ENCODE results near the gene SERPINH1. TPM values are rescaled to one million over a fixed set of nuclear protein-coding genes. Genes with fewer than 3 reads are reported as not detected.

The SERPINH1 gene
- 687 TPM for total RNA-seq

DNA sequence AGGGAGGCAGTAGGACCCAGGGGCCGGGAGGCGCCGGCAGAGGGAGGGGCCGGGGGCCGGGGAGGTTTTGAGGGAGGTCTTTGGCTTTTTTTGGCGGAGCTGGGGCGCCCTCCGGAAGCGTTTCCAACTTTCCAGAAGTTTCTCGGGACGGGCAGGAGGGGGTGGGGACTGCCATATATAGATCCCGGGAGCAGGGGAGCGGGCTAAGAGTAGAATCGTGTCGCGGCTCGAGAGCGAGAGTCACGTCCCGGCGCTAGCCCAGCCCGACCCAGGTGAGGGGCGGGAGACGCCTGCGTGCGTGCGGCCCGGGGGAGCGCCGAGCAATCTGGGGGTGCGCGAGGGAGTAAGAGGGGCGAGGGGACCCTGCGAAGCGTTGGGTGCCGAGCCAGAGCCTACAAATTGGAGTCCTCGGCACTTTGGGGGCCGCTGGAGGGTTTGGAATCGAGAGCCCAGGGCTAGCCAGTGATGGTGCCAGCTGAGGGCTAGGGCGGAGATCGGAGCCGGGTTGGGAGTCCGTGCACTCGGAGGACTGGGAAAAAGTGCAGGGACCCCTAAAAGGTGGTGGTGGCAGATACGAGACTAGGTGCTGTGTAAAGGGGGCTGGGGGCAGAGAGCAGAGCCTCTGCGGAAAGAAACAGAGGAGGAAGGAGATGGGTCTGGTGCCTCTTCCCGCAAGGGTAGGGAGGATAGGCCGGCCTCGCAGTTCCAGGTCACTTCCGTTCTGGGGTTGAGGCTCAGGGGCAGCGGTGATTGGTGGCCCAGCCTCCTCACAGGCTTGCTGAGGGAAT lies at the start of gene SERPINH1:
SERPINH1 (plus strand) TSS at position 206 of the 788 bp plus-strand sequence. CDS start 4,097 bp downstream, outside the sequence.
- peak; percentile 96 for DNase-seq

DNA sequence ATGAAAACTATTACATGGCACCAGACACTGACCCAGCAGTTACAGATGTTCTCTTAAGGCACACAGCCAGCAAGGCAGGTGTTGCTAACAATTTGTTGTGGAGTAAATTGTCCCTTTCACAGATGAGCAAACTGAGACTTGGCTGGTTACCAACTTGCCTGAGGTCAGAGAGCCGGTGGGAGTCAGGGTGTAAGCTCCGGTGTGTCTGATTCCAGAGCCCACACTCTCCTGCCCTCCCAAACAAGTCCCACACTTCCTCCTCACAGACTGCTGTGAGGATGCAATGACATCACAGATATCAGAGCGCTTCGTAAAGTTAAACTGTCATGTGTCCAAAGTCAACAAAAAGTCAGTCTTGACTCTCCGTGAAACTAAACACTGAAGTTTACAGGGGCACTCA lies 48.8 kb upstream of the SERPINH1 start:
- no peak for DNase-seq

DNA sequence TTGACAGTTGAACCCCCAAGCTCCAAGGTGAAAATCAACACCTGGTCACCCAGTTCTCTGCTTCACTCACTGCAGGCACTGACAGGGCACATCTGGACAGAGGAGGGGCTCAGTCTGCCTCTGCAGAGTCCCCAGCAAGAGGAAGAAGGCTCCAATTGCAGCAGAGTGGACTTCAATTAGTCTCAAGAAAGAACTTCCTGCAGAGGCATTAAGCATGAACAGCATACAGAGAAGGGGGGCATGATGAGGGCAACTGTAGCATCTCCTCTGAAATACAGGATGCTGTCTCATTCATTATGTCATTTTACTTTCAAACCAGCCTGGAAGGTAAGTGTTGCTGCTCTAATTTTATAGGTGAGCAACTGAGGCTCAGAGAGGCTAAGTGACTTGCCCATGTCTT lies 47.5 kb upstream of the SERPINH1 start:
- DNase-seq = no peak

DNA sequence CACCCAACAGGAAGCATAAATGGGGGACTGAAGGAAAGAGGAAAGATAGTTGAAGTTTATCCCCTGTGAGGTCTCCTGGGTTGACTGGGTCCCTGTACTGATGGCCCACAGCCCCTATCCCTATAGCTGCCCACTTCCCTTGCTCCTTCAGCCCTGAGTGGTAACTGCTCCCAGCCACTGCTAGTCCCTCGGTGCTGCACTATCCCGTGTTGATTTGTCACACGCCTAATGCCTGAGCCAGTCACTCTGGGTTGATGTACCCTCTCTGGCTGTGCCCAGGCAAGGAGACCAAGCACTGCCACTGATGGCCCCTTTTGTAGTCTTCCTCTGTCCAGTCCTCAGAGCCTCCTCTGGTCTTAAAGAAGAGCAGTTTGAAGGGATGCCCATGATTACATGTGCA lies 45.9 kb upstream of the SERPINH1 start:
- no peak for DNase-seq

DNA sequence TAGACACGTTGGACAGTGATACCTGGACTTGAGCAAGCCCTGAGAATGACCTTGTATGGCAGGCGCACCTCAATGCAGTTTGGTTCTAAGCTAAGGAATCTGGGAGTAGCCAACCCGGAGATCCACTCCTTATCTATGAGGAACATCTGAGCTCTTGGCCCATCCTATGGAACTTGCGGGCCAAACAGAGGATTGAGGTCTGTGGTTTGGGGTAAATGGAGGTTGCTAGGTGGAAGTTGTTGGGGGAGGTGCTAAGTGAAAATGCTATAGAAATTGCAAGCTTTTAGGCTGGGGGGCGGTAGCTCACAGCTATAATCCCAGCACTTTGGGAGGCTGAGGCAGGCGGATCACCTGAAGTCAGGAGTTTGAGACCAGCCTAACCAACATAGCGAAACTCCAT lies 45.2 kb upstream of the SERPINH1 start:
- DNase-seq = no peak

DNA sequence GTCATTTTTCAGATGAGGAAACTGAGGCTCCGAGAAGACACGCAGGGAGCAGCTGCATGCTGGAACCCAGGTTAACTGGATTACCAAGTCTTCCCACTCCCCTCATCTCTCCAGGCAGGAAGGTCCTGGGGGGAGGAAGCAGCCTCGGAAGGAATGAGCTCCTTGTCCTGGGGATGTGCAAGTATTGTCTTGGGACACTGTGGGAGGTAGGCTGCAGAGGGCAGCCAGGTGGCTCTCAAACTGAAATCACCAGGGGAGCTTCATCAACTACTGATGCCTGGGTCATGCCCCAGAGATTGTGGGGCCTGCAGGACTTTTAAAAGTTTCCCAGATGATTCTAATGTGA lies 43.9 kb upstream of the SERPINH1 start:
- no peak for DNase-seq

DNA sequence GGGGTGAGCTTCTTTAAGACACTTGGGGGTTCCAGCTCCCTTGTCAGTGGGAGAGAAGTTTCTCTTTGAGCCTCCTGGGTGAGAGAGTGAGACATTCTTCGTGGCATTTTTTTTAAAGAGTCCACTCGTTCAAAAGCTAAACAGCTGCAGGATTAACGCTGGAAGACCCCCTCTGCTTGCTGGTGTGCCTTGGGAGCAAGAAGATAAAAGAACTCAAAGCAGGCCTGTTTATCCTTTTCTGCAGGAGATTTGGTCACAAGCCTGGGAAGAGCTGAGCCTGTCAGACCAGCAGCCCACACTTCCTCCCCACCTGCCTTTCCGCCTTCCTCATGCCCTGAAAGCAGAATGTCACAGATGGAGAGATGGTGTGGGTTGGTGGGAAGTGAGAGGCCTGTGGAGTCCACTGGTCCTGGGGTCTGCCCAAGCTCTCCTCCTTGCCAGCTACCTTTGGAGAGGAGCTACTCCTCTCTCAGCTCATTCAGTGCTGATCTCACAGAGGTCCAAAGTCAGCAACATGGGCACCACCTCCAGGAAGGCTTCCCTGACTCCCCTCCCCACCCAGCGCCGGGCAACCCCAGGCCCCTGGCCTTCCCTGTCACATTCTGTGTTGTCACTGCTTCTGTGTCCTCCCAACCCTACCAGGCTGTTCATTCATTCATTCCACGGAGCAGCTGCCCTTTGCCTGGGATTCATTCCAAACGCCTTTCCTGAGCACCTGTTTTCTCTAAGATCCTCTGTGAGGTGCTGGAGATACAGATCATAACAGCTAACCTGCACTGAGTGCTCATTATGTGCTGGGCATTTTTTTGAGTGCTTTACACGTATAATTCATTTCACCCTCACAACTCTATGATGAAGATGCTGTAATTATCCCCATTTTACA lies 43.0 kb upstream of the SERPINH1 start:
- DNase-seq = peak; percentile 61

DNA sequence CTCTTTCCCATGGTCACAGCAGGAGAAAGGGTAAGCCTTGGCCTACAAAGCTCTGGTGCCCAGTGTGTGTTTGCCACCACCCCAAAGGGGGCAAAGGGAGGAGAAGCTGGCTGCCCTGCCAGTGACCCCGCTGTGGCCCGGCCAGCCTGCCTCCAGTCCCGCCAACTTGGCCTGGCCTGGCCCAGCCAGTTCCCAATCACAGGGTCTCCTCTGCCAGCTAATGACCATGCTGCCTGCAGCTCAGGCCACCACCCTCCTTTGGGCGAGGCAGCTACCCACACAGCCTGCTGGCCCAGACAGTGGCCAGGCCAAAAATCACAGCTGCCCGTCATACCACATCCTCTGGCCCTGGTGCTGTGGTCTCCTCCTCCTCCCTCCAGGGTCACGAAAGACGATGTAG lies 41.4 kb upstream of the SERPINH1 start:
- DNase-seq = no peak

DNA sequence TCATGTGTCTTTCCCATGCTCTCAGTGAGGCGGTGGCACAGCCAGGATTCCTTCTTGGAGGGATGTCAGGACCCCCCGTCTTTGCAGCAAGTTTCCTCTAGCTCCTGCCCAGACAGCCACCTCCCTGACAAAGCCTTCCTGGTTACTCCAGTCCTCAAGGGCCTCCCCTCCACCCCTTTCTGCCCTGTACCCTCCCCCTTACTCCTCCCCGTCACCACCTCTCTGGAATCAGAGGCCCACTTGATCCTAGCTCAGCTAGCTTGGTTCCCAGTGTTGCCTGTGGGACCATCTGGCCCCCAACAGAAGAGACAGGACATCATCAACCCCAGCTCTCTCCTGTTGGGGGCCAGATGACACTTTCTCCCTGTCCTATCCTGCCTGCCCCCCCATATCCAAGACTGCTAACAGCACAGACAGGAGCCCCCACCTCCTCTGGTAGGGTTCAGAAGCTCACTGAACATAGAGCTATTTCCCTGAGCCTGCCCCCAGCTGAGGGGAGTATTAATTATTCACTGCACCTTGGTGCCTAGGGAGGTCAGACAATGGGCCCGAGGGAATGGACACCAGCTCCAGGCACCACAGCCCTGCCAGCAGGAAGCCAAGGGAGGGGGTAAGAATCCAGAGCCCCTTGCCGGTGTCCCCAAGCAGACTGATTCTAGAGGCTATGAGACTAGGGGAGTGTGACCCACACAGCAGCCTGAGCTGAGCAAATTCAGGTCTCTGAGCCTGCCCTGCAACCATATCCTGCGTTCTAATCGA lies 39.6 kb upstream of the SERPINH1 start:
- DNase-seq = no peak

DNA sequence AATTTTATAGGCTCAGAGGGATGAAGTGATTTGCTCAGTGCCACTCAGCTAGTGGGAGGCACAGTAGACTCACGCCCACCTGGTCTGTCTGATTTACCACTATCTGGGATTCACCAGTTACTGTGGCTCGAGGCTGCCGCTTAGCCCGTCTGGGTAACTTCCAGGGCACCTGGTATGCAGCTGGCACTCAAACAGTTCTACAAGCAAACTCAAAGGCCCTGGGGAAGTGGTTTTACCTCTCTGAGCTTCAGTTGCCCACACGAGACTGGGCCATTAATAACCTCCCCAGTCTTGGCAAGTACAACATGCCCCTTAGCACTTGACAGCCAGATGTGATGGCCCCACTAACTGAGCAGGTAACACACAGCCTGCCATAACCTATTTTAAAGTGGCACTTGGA lies 38.9 kb upstream of the SERPINH1 start:
- no peak for DNase-seq

DNA sequence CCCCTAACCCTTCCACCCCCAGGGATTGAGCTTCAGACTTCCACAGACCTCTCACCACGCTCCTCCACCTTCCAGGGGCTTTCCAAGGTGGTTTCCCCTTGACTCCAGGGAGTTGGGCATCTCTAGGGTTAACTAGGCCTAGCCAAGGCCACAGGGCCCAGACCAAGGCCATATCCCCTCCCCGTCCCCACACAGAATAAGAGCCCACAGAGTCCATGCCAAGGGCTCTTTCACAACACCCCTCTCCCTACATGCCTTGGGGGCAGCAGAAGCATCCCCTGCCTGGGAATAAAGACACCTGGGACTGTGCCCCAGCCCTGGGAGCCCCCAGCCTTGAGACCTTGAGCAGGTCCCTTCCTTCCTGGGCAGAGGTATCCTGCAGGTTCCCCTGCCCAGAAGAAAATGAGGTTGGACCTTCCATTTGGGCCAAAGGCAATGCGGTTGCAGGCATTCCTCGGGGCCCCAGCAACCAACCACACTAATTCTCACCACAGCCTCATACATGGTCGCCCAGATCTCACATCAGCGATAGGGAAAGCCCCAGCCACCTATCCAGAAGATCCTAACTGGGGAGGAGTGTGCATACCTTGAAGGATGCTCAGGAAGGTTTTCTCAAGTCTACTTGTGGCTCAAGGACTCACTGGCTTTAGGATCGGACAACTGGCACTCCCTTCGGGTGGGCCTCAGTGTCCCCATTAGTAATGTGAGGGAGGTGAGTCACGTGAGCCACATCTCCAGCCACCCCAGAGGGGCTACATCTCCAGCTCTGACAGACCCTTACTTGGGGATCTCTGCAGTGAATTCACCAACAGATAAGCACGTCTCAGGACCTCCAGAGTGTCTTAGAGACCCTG lies 38.0 kb upstream of the SERPINH1 start:
- DNase-seq = no peak

DNA sequence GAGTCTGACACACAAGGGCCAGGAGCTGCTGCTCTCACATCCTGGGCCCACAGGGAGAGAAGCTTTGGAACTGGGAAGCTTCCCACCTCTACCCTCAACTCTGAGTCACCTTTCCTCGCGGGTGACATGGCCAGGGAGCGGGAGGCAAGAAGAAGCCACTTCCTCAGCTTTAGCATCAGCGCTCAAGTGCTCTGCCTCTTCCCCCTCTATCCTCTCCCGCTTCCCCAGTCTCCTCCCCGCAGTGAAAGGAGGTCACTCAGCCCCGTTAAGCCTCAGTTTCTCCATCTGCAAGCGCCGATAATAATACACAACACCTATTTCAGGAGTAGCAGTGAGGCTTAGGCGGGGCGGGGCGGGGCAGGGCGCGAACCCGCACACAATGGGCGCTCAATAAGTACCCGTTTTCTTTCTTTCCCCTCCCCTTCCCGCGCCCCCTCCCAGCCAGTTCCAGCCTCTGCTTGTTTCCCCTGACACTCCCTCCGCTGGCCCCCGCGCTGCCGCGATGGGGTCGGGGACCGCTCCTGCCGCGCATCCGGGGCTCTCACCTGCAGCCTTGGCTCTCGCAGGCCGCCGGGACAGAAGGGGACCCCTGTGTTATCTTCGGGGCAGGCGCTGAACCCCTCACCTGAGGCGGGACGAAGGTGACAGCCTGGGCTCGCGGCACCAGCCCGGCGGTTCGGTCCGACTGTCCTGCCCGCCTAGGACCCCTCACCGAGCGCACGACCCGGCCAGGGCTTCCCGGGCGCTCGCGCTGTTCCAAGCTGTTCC lies 37.2 kb upstream of the SERPINH1 start:
- no peak for DNase-seq

DNA sequence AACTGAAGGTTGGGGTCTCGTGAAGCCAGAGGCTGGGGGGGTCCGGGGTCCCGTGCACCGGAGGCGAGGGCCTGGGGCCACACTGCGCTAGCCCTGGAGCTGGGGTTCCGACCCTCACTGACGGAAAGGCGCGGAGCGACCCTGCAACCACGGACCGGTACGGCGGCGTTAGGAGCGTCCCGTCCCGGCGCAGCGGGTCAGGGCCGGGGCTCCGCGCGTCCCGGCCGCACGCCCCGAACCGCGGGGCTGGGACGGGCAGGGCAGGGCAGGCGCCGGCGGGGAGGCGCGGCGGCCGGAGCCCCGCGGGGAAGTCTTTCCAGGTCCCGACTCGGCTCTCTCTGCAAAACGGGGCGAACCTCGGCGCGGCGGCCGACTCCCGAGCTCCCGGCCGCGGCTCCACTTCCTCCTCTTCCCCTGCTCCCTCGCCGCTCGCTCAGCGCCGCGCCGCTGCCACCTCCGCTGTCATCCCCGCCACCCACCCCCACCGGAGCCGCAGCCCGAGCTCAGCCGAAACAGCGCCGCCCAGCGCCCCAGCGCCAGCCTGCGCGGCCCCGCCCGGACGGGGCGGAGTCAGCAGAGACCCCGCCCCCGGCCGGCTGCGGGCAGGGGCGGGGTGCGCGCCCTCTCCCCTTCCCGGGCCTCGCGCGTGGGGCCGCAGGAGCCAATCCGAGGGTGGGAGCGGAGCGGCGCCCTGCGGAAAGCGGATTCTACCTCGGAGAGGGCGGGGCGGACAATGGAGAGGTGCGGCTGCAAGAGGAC lies 36.4 kb upstream of the SERPINH1 start, which contains the start of gene GDPD5:
GDPD5 (minus strand) TSS at position 509 of the 759 bp plus-strand sequence. CDS start 48,206 bp downstream, outside the sequence.
- DNase-seq = peak; percentile 93

DNA sequence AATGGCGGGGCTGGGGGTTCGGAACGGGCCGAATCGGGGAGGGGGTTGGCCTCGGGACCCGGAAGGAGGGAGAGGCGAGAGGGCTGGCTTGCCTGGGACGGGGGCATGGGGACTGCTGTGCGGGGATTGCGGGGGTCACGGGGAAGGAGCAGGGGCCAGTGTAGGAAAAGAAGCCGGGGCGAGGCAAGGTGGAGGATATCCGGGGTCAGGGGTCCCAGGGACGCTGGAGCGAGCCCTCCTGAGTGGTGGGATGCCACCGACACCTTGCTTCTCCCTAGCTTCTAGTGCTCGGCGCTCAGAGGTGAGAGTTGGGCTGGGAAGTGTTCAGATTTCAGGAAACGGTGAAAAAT lies 35.9 kb upstream of the SERPINH1 start:
- DNase-seq = no peak

DNA sequence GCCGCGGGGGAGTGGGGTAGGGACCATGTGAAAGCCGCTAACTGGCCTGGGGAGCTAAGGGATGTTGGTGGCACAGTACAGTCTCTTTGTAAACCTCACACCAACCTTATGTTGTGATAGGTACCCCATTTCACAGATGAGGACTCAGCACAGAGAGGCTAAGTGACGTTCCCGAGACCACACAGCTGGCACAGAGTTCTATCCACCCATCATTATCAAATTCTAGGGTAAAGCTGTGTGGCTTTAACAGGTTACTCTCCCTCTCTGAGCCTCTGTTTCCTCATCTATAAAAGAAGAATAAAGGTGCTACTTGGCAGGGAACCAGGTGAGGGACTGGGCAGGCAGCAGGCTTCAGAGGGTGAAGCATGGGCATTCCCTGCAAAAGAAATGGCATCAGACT lies 34.9 kb upstream of the SERPINH1 start:
- no peak for DNase-seq

DNA sequence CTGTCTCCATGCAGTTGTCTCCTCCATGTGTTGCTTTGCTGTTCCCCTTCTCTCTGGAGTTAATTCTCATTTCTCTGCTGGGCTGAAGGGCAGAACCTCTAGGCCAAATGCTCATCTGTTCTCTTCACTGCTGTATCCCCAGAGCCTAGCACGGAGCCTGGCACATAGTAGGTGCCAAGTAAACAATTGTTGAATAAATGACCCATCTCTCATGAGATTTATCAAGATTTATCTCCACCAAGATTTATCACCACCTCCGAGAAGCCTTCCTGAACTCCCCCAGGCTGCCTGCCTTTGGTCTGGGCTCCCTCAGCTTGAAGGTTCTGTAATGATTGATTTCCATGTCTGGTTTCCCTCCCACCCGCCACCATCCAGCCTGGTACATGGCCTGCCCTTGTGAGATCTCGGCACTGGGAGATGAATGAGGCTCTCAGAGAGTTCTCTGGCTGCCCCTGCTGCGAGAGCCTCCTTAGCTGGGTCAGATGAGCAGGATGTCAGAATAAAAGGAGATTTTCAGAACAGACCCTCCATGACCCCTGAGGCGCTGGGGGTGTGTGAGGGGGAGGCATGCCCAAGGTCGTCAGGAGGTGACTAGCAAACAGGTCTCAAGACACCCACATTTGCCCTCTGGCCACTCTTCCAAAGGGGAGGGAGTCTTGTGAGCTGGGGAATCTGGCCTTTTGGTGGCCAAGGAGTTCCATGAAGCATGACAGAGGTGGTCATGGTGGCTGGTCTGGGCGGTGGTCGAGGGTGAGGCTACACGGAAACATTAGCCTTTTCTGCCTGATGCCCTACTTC lies 33.9 kb upstream of the SERPINH1 start:
- DNase-seq = no peak

DNA sequence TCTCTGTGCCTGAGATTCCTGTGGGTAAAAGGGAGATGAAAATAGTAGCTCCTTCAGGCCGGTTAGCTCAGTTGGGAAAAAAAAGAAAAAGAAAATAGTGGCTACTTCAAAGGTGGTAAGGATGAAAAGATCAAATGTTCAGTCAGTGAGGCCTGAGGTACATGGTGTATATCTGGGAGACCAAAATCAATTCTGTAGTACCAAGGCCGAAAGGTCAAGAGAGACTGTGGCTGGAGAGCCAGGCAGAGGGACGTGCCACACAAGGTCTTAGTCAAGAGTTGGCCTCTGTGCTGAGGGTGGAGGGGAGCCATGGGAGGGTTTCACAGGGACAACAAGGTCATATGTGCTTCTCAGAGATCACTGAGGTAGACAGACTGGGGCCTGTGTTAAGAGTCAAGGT lies 31.5 kb upstream of the SERPINH1 start:
- DNase-seq = no peak

DNA sequence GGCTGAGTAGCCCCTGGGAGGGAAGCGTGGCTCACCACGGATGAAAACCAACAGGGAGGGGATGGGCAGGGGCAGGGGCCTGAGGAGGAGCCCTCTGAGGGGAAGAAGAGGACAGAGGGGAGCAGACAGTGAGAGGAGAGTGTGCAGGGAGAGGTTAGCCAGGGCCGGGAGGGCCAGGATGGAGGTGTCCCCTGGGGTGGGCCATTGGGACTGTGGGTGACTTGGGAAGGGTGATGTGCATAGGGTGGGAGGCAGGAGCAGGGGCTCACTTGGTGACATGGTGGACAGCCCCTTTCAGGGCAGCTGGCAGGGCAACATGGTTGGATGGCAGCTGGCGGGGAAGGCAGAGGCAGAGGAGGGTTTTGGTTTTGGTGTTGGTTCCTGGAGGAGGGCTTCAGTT lies 30.7 kb upstream of the SERPINH1 start:
- DNase-seq = no peak

All from tongue (tissue), 2 donors.